Calu3 (cell line): ENCODE measurements around the gene ADGRV1. TPM values are rescaled to one million over a fixed set of nuclear protein-coding genes. Genes with fewer than 3 reads are reported as not detected.

Experiments used
- BruUV-seq: library from RNA; stranded (reverse); fragments of 400-500 nt; replicated peaks from 2 replicates; lab custom pipeline; 2021; lab: Mats Ljungman, UMichigan
- CTCF ChIA-PET: fragments of 300-600 bp; sonication (Branson Sonifier 250); formaldehyde crosslinking; loops from one replicate; lab custom pipeline; 2022; ENCODE audit warnings: antibody characterized with exemption; lab: Charles Lee
- DNase-seq: peaks from one replicate; pipeline ENCODE4 v3.0.0; 2022
- H3K27ac Mint-ChIP-seq: one replicate; pipeline ENCODE4 v1.8.0; 2022; ENCODE audit warnings: mixed read lengths; ENCODE audit not compliant: unreplicated experiment
- H3K27me3 Mint-ChIP-seq: one replicate; pipeline ENCODE4 v1.8.0; 2022; ENCODE audit warnings: mixed read lengths; ENCODE audit not compliant: unreplicated experiment
- H3K36me3 Mint-ChIP-seq: one replicate; pipeline ENCODE4 v1.8.0; 2022; ENCODE audit warnings: mild to moderate bottlenecking, moderate library complexity, mixed read lengths; ENCODE audit not compliant: insufficient read depth, unreplicated experiment
- H3K4me1 Mint-ChIP-seq: one replicate; pipeline ENCODE4 v1.8.0; 2022; ENCODE audit warnings: mild to moderate bottlenecking, low read depth, mixed read lengths; ENCODE audit not compliant: unreplicated experiment
- H3K4me3 Mint-ChIP-seq: one replicate; pipeline ENCODE4 v1.8.0; 2022; ENCODE audit warnings: mild to moderate bottlenecking, low read depth, moderate library complexity, mixed read lengths; ENCODE audit not compliant: unreplicated experiment
- H3K9me3 Mint-ChIP-seq: one replicate; pipeline ENCODE4 v1.8.0; 2022; ENCODE audit warnings: low read depth, mixed read lengths; ENCODE audit not compliant: unreplicated experiment
- CTCF ChIP-seq: fragments of 200-600 bp; IDR thresholded peaks from one replicate; pipeline ENCODE4 v1.8.0; 2022; ENCODE audit warnings: antibody characterized with exemption; ENCODE audit not compliant: unreplicated experiment
- intact Hi-C: fragments of 100-400 bp; cut with micrococcal nuclease; formaldehyde crosslinking; loops from one replicate; pipeline ENCODE4 v1.10.0; 2022; ENCODE audit not compliant: unreplicated experiment
- total RNA-seq: library from RNA; stranded (reverse); gene quantifications from 2 replicates; pipeline ENCODE4 v1.2.3, GENCODE V29; 2022

ADGRV1 gene
- total RNA-seq, 1 experiment from 2014 or later = 1.8 TPM

DNA sequence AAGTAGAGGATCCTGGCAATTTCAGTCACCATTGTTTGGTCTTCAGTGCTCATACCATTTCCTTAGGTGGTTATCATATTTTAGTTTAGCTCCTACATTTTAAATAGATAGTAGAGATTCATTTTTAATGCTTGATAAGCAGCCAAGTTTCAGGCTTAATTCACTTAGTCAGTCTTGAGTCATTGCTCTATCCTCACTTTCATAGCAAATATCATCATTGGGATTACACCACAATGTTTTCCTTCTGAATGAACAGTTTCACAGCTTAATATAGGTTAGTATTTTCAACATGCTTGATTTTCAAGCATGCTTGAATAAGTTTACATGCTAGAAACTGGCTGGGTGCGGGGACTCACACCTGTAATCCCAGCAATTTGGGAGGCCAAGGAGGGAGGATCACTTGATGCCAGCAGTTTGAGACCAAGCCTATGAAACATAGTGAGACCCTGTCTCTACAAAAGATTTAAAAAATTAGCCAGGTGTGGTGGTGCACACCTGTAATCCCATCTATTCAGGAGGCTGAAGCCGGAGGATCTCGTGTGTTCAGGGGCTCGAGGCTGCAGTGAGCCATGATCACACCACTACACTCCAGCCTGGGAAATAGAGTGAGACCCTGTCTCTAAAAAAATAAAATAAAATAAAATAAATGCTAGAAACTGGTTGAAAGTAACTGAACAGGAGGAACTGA, 339.9 kb downstream of the ADGRV1 start:
- Mint-ChIP-seq H3K36me3 (no peaks in the 10 kb centered on the region), H3K4me1 (peaks cover 30% of the 10 kb centered on the region), H3K27me3 (no peaks in the 10 kb centered on the region), H3K4me3 (no peak overlapping the region), H3K27ac (no peak overlapping the region), H3K9me3 (no peaks in the 10 kb centered on the region)
- no peak for TF ChIP-seq CTCF
- intact Hi-C loops = no loop called here
- BruUV-seq = no TSS peak
- no peak for DNase-seq
- CTCF ChIA-PET = interaction anchor here (0.6 to 1.7 kb wide), 3 partner anchors 9 to 321 kb away, joined by 3 to 6 read pairs (median 3); no protein-coding TSS in a partner anchor

GRCh38 chr5:90899014-90899604, 340.5 kb downstream of the ADGRV1 start:
- peak; percentile 23 for DNase-seq
- BruUV-seq = no TSS peak
- CTCF ChIA-PET = interaction anchor here (1.0 to 1.7 kb wide), 2 partner anchors 10 to 13 kb away, joined by 3 to 6 read pairs; no protein-coding TSS in a partner anchor
- peak overlapping the region; percentile 1 for H3K4me3 Mint-ChIP-seq
- no peaks in the 10 kb centered on the region for H3K9me3 Mint-ChIP-seq
- H3K36me3 Mint-ChIP-seq = no peaks in the 10 kb centered on the region
- H3K27ac Mint-ChIP-seq = peak overlapping the region; percentile 24
- no peak for TF ChIP-seq CTCF
- no peaks in the 10 kb centered on the region for H3K27me3 Mint-ChIP-seq
- peaks cover 30% of the 10 kb centered on the region for H3K4me1 Mint-ChIP-seq
- intact Hi-C loops = no loop called here

DNA sequence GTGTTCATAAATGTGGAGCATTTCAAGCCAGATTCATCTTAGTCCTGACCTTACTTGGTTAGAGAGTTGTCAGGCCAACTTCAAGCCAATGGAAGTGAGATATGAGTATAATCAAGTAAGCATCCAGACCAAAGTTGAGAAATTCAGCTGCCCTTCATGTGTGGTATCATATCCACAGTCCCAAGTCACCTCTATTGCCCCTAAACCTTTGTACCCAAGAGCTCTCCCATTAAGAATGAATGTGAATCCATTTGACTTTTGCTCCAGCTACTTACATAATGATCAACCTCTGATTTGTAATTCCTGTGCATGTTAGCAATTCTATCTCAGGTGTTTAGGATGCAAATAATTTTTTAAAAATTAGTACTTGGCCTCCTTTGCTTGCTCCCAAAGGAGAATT, 342.7 kb downstream of the ADGRV1 start:
- no peak for DNase-seq
- H3K4me1 Mint-ChIP-seq = peaks cover 30% of the 10 kb centered on the region
- no peaks in the 10 kb centered on the region for H3K9me3 Mint-ChIP-seq
- intact Hi-C loops = no loop called here
- CTCF ChIA-PET = no interaction called here
- H3K4me3 Mint-ChIP-seq = no peak overlapping the region
- no peaks in the 10 kb centered on the region for H3K36me3 Mint-ChIP-seq
- H3K27ac Mint-ChIP-seq = no peak overlapping the region
- no peaks in the 10 kb centered on the region for H3K27me3 Mint-ChIP-seq
- TF ChIP-seq CTCF = no peak
- BruUV-seq = no TSS peak

GRCh38 chr5:90902170-90902569, 343.6 kb downstream of the ADGRV1 start:
- no TSS peak for BruUV-seq
- DNase-seq = no peak
- H3K27me3 Mint-ChIP-seq = no peaks in the 10 kb centered on the region
- H3K4me1 Mint-ChIP-seq = peaks cover 30% of the 10 kb centered on the region
- intact Hi-C loops = no loop called here
- no peak overlapping the region for H3K27ac Mint-ChIP-seq
- TF ChIP-seq CTCF = no peak
- no peaks in the 10 kb centered on the region for H3K36me3 Mint-ChIP-seq
- H3K4me3 Mint-ChIP-seq = no peak overlapping the region
- CTCF ChIA-PET = no interaction called here
- no peaks in the 10 kb centered on the region for H3K9me3 Mint-ChIP-seq
